ENCODE data around the gene SLA2.
"Not testable (repeated sequence)": the region's sequence is repeated elsewhere in the genome, so short reads cannot be mapped to it uniquely, and the experiment has no call there.

SLA2 gene

DNA sequence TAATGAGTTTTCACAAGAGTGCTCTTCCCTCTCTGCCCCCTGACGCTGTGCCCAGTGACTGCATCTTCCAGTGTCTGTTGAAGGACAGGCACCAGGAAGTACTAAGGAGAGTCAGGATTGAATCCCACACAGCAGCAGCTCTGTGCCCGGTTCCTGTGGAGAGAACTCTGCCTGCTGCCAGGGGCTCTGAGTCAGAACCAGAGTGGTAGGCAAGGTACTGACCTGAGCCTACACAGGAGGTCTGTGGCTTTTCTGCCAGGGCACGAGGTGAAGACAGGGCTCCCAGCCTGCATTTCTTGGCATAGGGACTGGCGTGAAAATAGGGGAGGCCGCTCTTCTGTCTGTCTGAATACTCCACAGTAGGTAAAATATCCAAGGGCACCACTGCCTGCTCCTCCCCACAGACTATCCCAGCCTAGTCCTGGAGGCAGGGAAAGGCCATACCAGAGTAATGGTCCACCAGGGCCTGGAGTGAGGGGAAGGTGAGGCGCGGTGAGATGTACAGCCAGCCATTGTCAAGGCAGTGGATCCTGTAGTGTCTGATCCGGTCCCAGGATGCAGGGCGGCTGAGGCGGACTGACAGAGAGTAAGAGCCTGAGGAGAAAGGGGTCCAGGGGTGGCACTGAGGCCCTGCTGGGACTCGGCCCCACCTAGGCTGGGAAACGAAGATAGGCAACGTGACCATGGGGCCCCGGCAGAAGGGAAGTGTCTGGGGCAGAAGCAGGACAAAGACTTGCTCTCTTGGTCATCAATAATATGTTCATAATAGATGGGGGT, 31.0 kb downstream of the SLA2 start:
- Histone ChIP-seq H3K4me1 (ENCODE audit: insufficient read depth, low read length, poor library complexity, severe bottlenecking) (no peaks in the 10 kb centered on the region), H3K4me2 (ENCODE audit: low read depth, low read length, poor library complexity, severe bottlenecking) (no peak overlapping the region), H3K9me2 (replicated peaks; ENCODE audit: low read depth, low read length) (no peaks in the 10 kb centered on the region), H3K79me2 (ENCODE audit: insufficient read depth, low read length) (peaks cover 4% of the 10 kb centered on the region), H3K9me3 (ENCODE audit: insufficient read depth, low read depth, low read length) (no peaks in the 10 kb centered on the region), H4K20me1 (ENCODE audit: insufficient read depth, low read length, poor library complexity, severe bottlenecking) (peaks cover 7% of the 10 kb centered on the region), H3K9ac (ENCODE audit: low read depth, low read length, poor library complexity, severe bottlenecking) (no peak overlapping the region), H3F3A (ENCODE audit: low read depth) (no peaks in the 10 kb centered on the region), H3K27me3 (ENCODE audit: insufficient read depth, low read length, poor library complexity, severe bottlenecking) (no peaks in the 10 kb centered on the region), H3K4me3 (ENCODE audit: low read length, poor library complexity, severe bottlenecking) (no peak overlapping the region), H3K36me3 (ENCODE audit: insufficient read depth, low read length) (peaks cover 52% of the 10 kb centered on the region), H2AFZ (ENCODE audit: low read length) (no peak overlapping the region)
- no peak for TF ChIP-seq CTCF (conservative IDR thresholded peaks at IDR 0.05; ENCODE audit: low read length)
- TF ChIP-seq EZH2phosphoT487 (IDR thresholded peaks at IDR 0.05; ENCODE audit: borderline replicate concordance): no peak

- Histone ChIP-seq H3K27me3 (ENCODE audit: insufficient read depth, low read length, poor library complexity, severe bottlenecking) (no peaks in the 10 kb centered on the region), H3K36me3 (ENCODE audit: insufficient read depth, low read length) (peaks cover 61% of the 10 kb centered on the region), H3F3A (ENCODE audit: low read depth) (no peaks in the 10 kb centered on the region)
These were observed 32.0 kb downstream of the SLA2 start for GRCh38 chr20:36613974-36614373.

DNA sequence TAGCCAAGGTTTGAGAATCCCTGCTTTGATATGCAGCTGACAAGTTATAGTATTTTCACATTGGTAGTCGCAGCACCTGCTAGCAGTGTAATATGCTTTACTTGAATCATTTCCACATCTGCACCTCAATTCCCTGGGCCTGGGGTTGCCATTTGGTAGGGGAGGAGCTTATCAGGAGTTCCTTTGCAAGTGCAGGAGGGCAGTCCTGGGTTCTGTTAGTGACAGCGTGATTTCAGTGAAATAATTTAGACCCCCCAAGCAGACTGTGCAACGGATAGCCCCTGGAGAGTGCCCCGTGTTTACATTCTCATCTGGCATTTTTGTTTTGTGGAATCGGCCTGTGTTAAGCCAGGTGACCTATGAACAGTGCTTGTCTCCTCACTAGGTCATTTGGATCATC, 34.4 kb downstream of the SLA2 start:
- H3K4me3 ChIP-seq (ENCODE audit: low read length, poor library complexity, severe bottlenecking): no peak overlapping the region
- no peak overlapping the region for H2AFZ ChIP-seq (ENCODE audit: low read length)
- H3K4me2 ChIP-seq (ENCODE audit: low read depth, low read length, poor library complexity, severe bottlenecking): no peak overlapping the region
- TF ChIP-seq CTCF (conservative IDR thresholded peaks at IDR 0.05; ENCODE audit: low read length) (no peak), EZH2phosphoT487 (IDR thresholded peaks at IDR 0.05; ENCODE audit: borderline replicate concordance) (no peak)
- no peaks in the 10 kb centered on the region for H3F3A ChIP-seq (ENCODE audit: low read depth)
- peaks cover 22% of the 10 kb centered on the region for H4K20me1 ChIP-seq (ENCODE audit: insufficient read depth, low read length, poor library complexity, severe bottlenecking)
- peaks cover 70% of the 10 kb centered on the region for H3K36me3 ChIP-seq (ENCODE audit: insufficient read depth, low read length)
- H3K4me1 ChIP-seq (ENCODE audit: insufficient read depth, low read length, poor library complexity, severe bottlenecking): peaks cover 12% of the 10 kb centered on the region
- H3K9me2 ChIP-seq (replicated peaks; ENCODE audit: low read depth, low read length): no peaks in the 10 kb centered on the region
- no peak overlapping the region for H3K9ac ChIP-seq (ENCODE audit: low read depth, low read length, poor library complexity, severe bottlenecking)
- no peaks in the 10 kb centered on the region for H3K27me3 ChIP-seq (ENCODE audit: insufficient read depth, low read length, poor library complexity, severe bottlenecking)
- peaks cover 27% of the 10 kb centered on the region for H3K79me2 ChIP-seq (ENCODE audit: insufficient read depth, low read length)
- H3K9me3 ChIP-seq (ENCODE audit: insufficient read depth, low read depth, low read length): no peaks in the 10 kb centered on the region

More at GRCh38 chr20:36613974-36614373, 32.0 kb downstream of the SLA2 start:
- Histone ChIP-seq H4K20me1 (ENCODE audit: insufficient read depth, low read length, poor library complexity, severe bottlenecking) (peaks cover 7% of the 10 kb centered on the region), H3K9ac (ENCODE audit: low read depth, low read length, poor library complexity, severe bottlenecking) (no peak overlapping the region), H3K4me1 (ENCODE audit: insufficient read depth, low read length, poor library complexity, severe bottlenecking) (no peaks in the 10 kb centered on the region), H2AFZ (ENCODE audit: low read length) (no peak overlapping the region), H3K9me3 (ENCODE audit: insufficient read depth, low read depth, low read length) (no peaks in the 10 kb centered on the region), H3K79me2 (ENCODE audit: insufficient read depth, low read length) (peaks cover 4% of the 10 kb centered on the region), H3K9me2 (replicated peaks; ENCODE audit: low read depth, low read length) (no peaks in the 10 kb centered on the region), H3K4me2 (ENCODE audit: low read depth, low read length, poor library complexity, severe bottlenecking) (no peak overlapping the region), H3K4me3 (ENCODE audit: low read length, poor library complexity, severe bottlenecking) (no peak overlapping the region)
- no peak for TF ChIP-seq EZH2phosphoT487 (IDR thresholded peaks at IDR 0.05; ENCODE audit: borderline replicate concordance)
- TF ChIP-seq CTCF (conservative IDR thresholded peaks at IDR 0.05; ENCODE audit: low read length): no peak

- peak overlapping the region; percentile 85 for H3K4me2 ChIP-seq (ENCODE audit: low read depth, low read length, poor library complexity, severe bottlenecking)
- H3K36me3 ChIP-seq (ENCODE audit: insufficient read depth, low read length): peaks cover 43% of the 10 kb centered on the region
- H2AFZ ChIP-seq (ENCODE audit: low read length); H3K9ac ChIP-seq (ENCODE audit: low read depth, low read length, poor library complexity, severe bottlenecking); H3K27me3 ChIP-seq (ENCODE audit: insufficient read depth, low read length, poor library complexity, severe bottlenecking); H3K9me2 ChIP-seq (replicated peaks; ENCODE audit: low read depth, low read length); H3K9me3 ChIP-seq (ENCODE audit: insufficient read depth, low read depth, low read length); H3F3A ChIP-seq (ENCODE audit: low read depth): not testable (repeated sequence)
- H3K4me1 ChIP-seq (ENCODE audit: insufficient read depth, low read length, poor library complexity, severe bottlenecking): peaks cover 20% of the 10 kb centered on the region
- H4K20me1 ChIP-seq (ENCODE audit: insufficient read depth, low read length, poor library complexity, severe bottlenecking): peaks cover 32% of the 10 kb centered on the region
- H3K79me2 ChIP-seq (ENCODE audit: insufficient read depth, low read length): peaks cover 34% of the 10 kb centered on the region
- H3K4me3 ChIP-seq (ENCODE audit: low read length, poor library complexity, severe bottlenecking): peak overlapping the region; percentile 93
These were observed 37.6 kb downstream of the SLA2 start for GRCh38 chr20:36608388-36608728.

Data from Loucy (cell line).